HCT116 (cell line): ENCODE data around the gene MYOM1.

Experiments used
- CTCF ChIP-seq, 3 experiments: fragments of 200-600 bp in 1 of 3; sonication (generic) in 1 of 3; IDR thresholded peaks in 2 of 3; conservative IDR thresholded peaks in 1 of 3; 2 replicates each; pipeline ENCODE4 v1.5.1; 2012 to 2017; ENCODE audit warnings: low read depth in 2 of 3, low read length in 2 of 3, antibody characterized with exemption in 1 of 3, borderline replicate concordance in 1 of 3, control low read depth in 1 of 3, mild to moderate bottlenecking in 1 of 3, mixed read lengths in 1 of 3, mixed run types in 1 of 3, moderate library complexity in 1 of 3; ENCODE audit not compliant: insufficient read depth in 1 of 3
- EGR1 ChIP-seq: IDR thresholded peaks from 2 replicates; pipeline ENCODE4 v1.6.1; 2012; ENCODE audit warnings: low read depth
- EZH2 ChIP-seq: fragments of 200-600 bp; sonication (generic); IDR thresholded peaks from 2 replicates; pipeline ENCODE4 v1.6.1; 2017; ENCODE audit warnings: antibody characterized with exemption, mixed run types
- JUND ChIP-seq: IDR thresholded peaks from 2 replicates; pipeline ENCODE4 v1.6.1; 2012
- MAX ChIP-seq: IDR thresholded peaks from 2 replicates; pipeline ENCODE4 v1.6.1; 2012
- POLR2A ChIP-seq: IDR thresholded peaks from 2 replicates; pipeline ENCODE4 v1.7.0; 2011; ENCODE audit warnings: borderline replicate concordance; ENCODE audit not compliant: insufficient read depth, insufficient read length; ENCODE audit errors: extremely low read depth
- POLR2AphosphoS5 ChIP-seq: IDR thresholded peaks from 2 replicates; pipeline ENCODE4 v1.6.1; 2011; ENCODE audit warnings: mild to moderate bottlenecking, low read depth, low read length, moderate library complexity
- YY1 ChIP-seq: IDR thresholded peaks from 2 replicates; pipeline ENCODE4 v1.6.1; 2011; ENCODE audit warnings: low read length, low read depth, moderate library complexity, mild to moderate bottlenecking; ENCODE audit not compliant: insufficient replicate concordance; ENCODE audit errors: extremely low read depth
- ZFX ChIP-seq: fragments of 450-650 bp; IDR thresholded peaks from 2 replicates; pipeline ENCODE4 v1.6.1; 2017
- TF ChIP-seq, protein P1 (sequence below): IDR thresholded peaks from 2 replicates; pipeline ENCODE4 v1.6.1; 2012; ENCODE audit warnings: low read depth

- TF ChIP-seq ZFX (no peak), CTCF (IDR thresholded peaks at IDR 0.05 in 2 of 3, conservative IDR thresholded peaks at IDR 0.05 in 1 of 3; ENCODE audit: borderline replicate concordance in 1 of 3, insufficient read depth in 1 of 3, low read depth in 2 of 3, low read length in 2 of 3) (no peak), MAX (no peak), POLR2A (no peak), POLR2AphosphoS5 (no peak), EGR1 (no peak), EZH2 (no peak), YY1 (no peak), JUND (no peak)
- TF ChIP-seq, protein P1, sequence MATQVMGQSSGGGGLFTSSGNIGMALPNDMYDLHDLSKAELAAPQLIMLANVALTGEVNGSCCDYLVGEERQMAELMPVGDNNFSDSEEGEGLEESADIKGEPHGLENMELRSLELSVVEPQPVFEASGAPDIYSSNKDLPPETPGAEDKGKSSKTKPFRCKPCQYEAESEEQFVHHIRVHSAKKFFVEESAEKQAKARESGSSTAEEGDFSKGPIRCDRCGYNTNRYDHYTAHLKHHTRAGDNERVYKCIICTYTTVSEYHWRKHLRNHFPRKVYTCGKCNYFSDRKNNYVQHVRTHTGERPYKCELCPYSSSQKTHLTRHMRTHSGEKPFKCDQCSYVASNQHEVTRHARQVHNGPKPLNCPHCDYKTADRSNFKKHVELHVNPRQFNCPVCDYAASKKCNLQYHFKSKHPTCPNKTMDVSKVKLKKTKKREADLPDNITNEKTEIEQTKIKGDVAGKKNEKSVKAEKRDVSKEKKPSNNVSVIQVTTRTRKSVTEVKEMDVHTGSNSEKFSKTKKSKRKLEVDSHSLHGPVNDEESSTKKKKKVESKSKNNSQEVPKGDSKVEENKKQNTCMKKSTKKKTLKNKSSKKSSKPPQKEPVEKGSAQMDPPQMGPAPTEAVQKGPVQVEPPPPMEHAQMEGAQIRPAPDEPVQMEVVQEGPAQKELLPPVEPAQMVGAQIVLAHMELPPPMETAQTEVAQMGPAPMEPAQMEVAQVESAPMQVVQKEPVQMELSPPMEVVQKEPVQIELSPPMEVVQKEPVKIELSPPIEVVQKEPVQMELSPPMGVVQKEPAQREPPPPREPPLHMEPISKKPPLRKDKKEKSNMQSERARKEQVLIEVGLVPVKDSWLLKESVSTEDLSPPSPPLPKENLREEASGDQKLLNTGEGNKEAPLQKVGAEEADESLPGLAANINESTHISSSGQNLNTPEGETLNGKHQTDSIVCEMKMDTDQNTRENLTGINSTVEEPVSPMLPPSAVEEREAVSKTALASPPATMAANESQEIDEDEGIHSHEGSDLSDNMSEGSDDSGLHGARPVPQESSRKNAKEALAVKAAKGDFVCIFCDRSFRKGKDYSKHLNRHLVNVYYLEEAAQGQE, result no peak
These were observed 84.2 kb downstream of the MYOM1 start for GRCh38 chr18:3135536-3135935.
